ENCODE data around the gene AMBRA1.

The AMBRA1 gene

DNA sequence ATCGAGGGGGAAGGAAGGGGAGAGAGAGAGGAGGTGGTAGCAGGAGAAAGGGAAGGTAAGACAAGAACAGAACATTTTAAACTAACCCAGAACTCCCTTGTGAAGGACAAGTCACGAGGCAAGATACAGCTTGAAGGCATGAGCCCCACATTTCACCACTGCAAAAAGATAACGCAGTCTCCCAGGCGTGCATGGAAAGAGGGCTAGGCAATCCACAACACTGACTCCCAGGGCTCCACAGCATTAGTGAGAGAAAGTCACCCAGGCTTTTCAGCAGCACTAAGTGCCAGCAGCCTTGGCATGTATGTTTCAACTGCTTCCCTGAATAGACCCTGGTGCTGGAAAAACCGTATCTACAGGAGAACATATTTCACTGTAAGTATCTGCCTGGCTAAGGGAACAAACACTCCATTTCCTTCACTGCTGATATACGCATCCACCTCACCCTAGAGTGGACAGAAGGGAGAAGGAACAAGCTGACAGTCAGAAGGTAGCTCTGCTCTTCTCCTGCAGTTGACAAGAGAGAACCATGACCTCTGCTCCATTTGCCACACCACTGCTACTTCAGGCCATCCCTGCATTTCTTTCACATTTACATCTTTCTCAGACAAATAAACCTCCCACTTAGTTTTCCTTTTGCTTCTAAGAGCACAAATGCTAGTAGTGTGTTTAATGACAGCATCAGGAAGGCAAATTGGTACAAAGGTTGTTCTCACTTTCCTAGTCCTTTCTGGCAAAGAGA lies 87.9 kb downstream of the AMBRA1 start:
- Histone ChIP-seq H3K9me3 (ENCODE audit: control insufficient read depth, low read length) (no peaks in the 10 kb centered on the region), H3K27me3 (ENCODE audit: control insufficient read depth, insufficient read depth, low read length) (no peaks in the 10 kb centered on the region), H3K36me3 (ENCODE audit: control insufficient read depth, insufficient read depth, low read length) (peaks cover 5% of the 10 kb centered on the region), H3K4me3 (ENCODE audit: low read length) (no peak overlapping the region), H3K9ac (ENCODE audit: low read length) (no peak overlapping the region), H3K4me1 (ENCODE audit: control insufficient read depth, insufficient read depth, low read length) (no peaks in the 10 kb centered on the region)

DNA sequence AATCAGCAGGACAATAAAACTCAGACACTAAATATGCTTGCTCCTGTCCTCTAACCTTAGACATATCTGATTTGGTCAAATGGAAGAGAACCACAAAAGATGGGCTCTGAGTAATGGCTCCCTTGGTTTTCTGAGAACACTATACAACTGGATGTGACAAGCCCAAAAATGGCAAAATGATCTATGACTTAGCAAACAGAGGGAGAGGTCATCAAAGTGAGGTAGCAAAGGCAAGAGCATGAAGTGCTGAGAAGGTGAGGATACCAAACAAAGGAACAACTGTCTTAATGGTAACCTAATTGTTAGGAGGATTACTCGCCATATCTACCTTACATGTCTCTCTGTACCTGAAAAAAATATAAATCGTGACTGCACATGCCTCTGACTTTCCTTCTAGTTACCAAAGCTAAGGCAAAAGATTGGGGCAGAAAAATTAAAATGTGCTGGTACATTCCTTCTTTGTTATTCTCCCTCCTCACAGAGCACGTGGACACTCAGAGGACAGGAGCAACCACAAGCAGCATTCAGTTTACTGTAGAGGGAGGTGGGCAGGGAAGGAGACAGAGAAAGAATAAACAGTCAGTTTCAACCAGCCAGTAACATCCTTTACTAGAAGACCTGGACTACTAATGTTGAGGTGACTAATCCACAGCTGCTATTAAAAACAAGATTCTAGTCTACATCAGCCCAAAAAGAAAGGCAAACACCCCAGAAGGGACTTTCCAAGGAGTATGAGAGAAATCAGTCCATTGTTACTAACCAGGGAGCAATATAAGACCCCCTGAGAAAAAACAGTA lies 88.8 kb downstream of the AMBRA1 start:
- Histone ChIP-seq H3K4me1 (ENCODE audit: control insufficient read depth, insufficient read depth, low read length) (no peaks in the 10 kb centered on the region), H3K36me3 (ENCODE audit: control insufficient read depth, insufficient read depth, low read length) (peaks cover 5% of the 10 kb centered on the region)

GRCh38 chr11:46499821-46500220 lies 94.0 kb downstream of the AMBRA1 start:
- Histone ChIP-seq H3K9me3 (ENCODE audit: control insufficient read depth, low read length) (no peaks in the 10 kb centered on the region), H3K36me3 (ENCODE audit: control insufficient read depth, insufficient read depth, low read length) (no peaks in the 10 kb centered on the region), H3K9ac (ENCODE audit: low read length) (no peak overlapping the region), H3K4me3 (ENCODE audit: low read length) (no peak overlapping the region), H3K4me1 (ENCODE audit: control insufficient read depth, insufficient read depth, low read length) (no peaks in the 10 kb centered on the region), H3K27me3 (ENCODE audit: control insufficient read depth, insufficient read depth, low read length) (no peaks in the 10 kb centered on the region)

More for the DNA sequence above, 88.8 kb downstream of the AMBRA1 start:
- Histone ChIP-seq H3K9ac (ENCODE audit: low read length) (no peak overlapping the region), H3K4me3 (ENCODE audit: low read length) (no peak overlapping the region), H3K9me3 (ENCODE audit: control insufficient read depth, low read length) (no peaks in the 10 kb centered on the region), H3K27me3 (ENCODE audit: control insufficient read depth, insufficient read depth, low read length) (no peaks in the 10 kb centered on the region)

DNA sequence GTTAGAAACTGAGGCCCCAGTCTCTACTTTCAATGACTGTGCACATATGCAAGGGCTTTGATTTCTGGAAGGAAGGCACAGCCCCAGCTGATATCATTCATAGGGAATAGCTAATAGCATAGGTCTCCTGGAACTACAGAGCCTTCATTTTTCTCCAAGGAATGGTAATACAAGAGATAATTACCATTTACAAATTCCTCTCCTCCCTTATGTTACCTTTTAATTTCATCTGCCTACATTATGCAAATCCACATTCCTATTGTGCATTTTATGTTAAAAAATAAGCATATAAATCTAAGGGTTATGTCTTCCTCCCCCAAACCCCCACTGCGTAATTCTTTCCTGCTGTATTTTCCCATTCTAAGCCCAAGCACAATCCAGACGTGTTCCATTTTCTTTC lies 94.9 kb downstream of the AMBRA1 start:
- H3K4me1 ChIP-seq (ENCODE audit: control insufficient read depth, insufficient read depth, low read length): no peaks in the 10 kb centered on the region

GRCh38 chr11:46498179-46498578 lies 95.6 kb downstream of the AMBRA1 start:
- Histone ChIP-seq H3K4me1 (ENCODE audit: control insufficient read depth, insufficient read depth, low read length) (no peaks in the 10 kb centered on the region), H3K9ac (ENCODE audit: low read length) (no peak overlapping the region), H3K36me3 (ENCODE audit: control insufficient read depth, insufficient read depth, low read length) (no peaks in the 10 kb centered on the region), H3K4me3 (ENCODE audit: low read length) (no peak overlapping the region), H3K9me3 (ENCODE audit: control insufficient read depth, low read length) (no peaks in the 10 kb centered on the region), H3K27me3 (ENCODE audit: control insufficient read depth, insufficient read depth, low read length) (no peaks in the 10 kb centered on the region)

More for the DNA sequence above, 94.9 kb downstream of the AMBRA1 start:
- H3K36me3 ChIP-seq (ENCODE audit: control insufficient read depth, insufficient read depth, low read length): no peaks in the 10 kb centered on the region
- no peaks in the 10 kb centered on the region for H3K27me3 ChIP-seq (ENCODE audit: control insufficient read depth, insufficient read depth, low read length)
- H3K9me3 ChIP-seq (ENCODE audit: control insufficient read depth, low read length): no peaks in the 10 kb centered on the region
- H3K9ac ChIP-seq (ENCODE audit: low read length): no peak overlapping the region
- H3K4me3 ChIP-seq (ENCODE audit: low read length): no peak overlapping the region

GRCh38 chr11:46497498-46497897 lies 96.3 kb downstream of the AMBRA1 start:
- Histone ChIP-seq H3K9me3 (ENCODE audit: control insufficient read depth, low read length) (no peaks in the 10 kb centered on the region), H3K9ac (ENCODE audit: low read length) (no peak overlapping the region), H3K27me3 (ENCODE audit: control insufficient read depth, insufficient read depth, low read length) (no peaks in the 10 kb centered on the region), H3K4me1 (ENCODE audit: control insufficient read depth, insufficient read depth, low read length) (no peaks in the 10 kb centered on the region), H3K36me3 (ENCODE audit: control insufficient read depth, insufficient read depth, low read length) (no peaks in the 10 kb centered on the region), H3K4me3 (ENCODE audit: low read length) (no peak overlapping the region)

DNA sequence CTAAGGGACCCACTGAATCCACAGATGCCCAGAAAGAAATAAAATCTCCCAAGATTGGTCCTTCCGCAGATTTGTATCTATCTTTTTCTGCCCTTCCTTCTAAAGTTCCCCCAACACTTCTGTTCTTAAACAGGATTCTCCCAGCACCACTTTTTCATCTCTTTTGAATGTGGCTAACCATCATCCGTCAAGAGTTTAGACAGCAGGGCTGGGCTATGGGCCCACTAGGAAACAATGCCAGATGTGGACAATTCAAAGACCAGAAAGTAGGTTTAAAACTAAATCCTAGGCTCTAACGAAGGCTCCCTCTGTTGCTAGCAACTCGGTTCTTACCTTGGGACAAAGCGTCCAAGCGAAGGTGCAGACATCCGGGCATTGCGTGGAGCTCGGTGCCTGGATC lies 100.0 kb downstream of the AMBRA1 start:
- Histone ChIP-seq H3K36me3 (ENCODE audit: control insufficient read depth, insufficient read depth, low read length) (no peaks in the 10 kb centered on the region), H3K9ac (ENCODE audit: low read length) (no peak overlapping the region), H3K27me3 (ENCODE audit: control insufficient read depth, insufficient read depth, low read length) (no peaks in the 10 kb centered on the region), H3K4me1 (ENCODE audit: control insufficient read depth, insufficient read depth, low read length) (no peaks in the 10 kb centered on the region), H3K4me3 (ENCODE audit: low read length) (no peak overlapping the region), H3K9me3 (ENCODE audit: control insufficient read depth, low read length) (no peaks in the 10 kb centered on the region)

GRCh38 chr11:46492532-46492931 lies 101.3 kb downstream of the AMBRA1 start:
- no peak overlapping the region for H3K9ac ChIP-seq (ENCODE audit: low read length)
- H3K4me3 ChIP-seq (ENCODE audit: low read length): no peak overlapping the region
- no peaks in the 10 kb centered on the region for H3K4me1 ChIP-seq (ENCODE audit: control insufficient read depth, insufficient read depth, low read length)

GRCh38 chr11:46491661-46492330 lies 102.0 kb downstream of the AMBRA1 start:
- no peaks in the 10 kb centered on the region for H3K27me3 ChIP-seq (ENCODE audit: control insufficient read depth, insufficient read depth, low read length)
- no peak overlapping the region for H3K4me3 ChIP-seq (ENCODE audit: low read length)
- no peak overlapping the region for H3K9ac ChIP-seq (ENCODE audit: low read length)
- H3K4me1 ChIP-seq (ENCODE audit: control insufficient read depth, insufficient read depth, low read length): no peaks in the 10 kb centered on the region
- no peaks in the 10 kb centered on the region for H3K36me3 ChIP-seq (ENCODE audit: control insufficient read depth, insufficient read depth, low read length)
- no peaks in the 10 kb centered on the region for H3K9me3 ChIP-seq (ENCODE audit: control insufficient read depth, low read length)

More at GRCh38 chr11:46492532-46492931, 101.3 kb downstream of the AMBRA1 start:
- Histone ChIP-seq H3K9me3 (ENCODE audit: control insufficient read depth, low read length) (no peaks in the 10 kb centered on the region), H3K27me3 (ENCODE audit: control insufficient read depth, insufficient read depth, low read length) (no peaks in the 10 kb centered on the region), H3K36me3 (ENCODE audit: control insufficient read depth, insufficient read depth, low read length) (no peaks in the 10 kb centered on the region)

DNA sequence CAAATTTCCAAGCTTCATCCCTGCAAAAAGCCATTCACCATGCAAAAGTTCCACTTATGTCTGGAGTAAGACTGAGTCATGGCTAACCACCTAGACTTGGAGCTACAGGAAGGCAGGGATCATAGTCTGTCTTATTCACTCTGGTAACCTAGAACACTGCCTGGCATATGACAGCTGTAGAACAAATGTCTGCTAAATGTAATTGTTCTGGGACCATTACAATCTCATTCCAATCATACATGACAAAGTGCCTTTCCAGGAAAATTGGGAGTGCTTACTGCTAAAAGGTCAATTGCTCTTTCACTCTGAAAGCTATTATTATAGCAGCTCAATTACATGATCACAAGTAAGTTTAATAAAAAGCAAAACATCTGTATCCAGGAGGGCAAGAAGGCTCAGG lies 103.2 kb downstream of the AMBRA1 start:
- Histone ChIP-seq H3K4me1 (ENCODE audit: control insufficient read depth, insufficient read depth, low read length) (no peaks in the 10 kb centered on the region), H3K36me3 (ENCODE audit: control insufficient read depth, insufficient read depth, low read length) (no peaks in the 10 kb centered on the region), H3K9ac (ENCODE audit: low read length) (no peak overlapping the region), H3K9me3 (ENCODE audit: control insufficient read depth, low read length) (no peaks in the 10 kb centered on the region), H3K27me3 (ENCODE audit: control insufficient read depth, insufficient read depth, low read length) (no peaks in the 10 kb centered on the region), H3K4me3 (ENCODE audit: low read length) (no peak overlapping the region)

GRCh38 chr11:46489656-46490560 lies 103.9 kb downstream of the AMBRA1 start:
- Histone ChIP-seq H3K27me3 (ENCODE audit: control insufficient read depth, insufficient read depth, low read length) (no peaks in the 10 kb centered on the region), H3K9me3 (ENCODE audit: control insufficient read depth, low read length) (no peaks in the 10 kb centered on the region), H3K4me1 (ENCODE audit: control insufficient read depth, insufficient read depth, low read length) (no peaks in the 10 kb centered on the region), H3K9ac (ENCODE audit: low read length) (no peak overlapping the region), H3K4me3 (ENCODE audit: low read length) (no peak overlapping the region), H3K36me3 (ENCODE audit: control insufficient read depth, insufficient read depth, low read length) (no peaks in the 10 kb centered on the region)

All from mucosa of stomach (tissue), 1 donor.